Stomach smooth muscle (tissue), 2 donors: ENCODE results near the gene SERPINB4.

Experiments used
- H3K27ac ChIP-seq: one replicate; pipeline ENCODE4 v1.7.0; 2013; ENCODE audit warnings: mild to moderate bottlenecking, low read length, inconsistent platforms
- H3K27me3 ChIP-seq, 2 donors: one replicate each; pipeline ENCODE4 v1.7.0; 2013; ENCODE audit warnings: low read length in 2 of 2; ENCODE audit not compliant: insufficient read depth in 2 of 2, control insufficient read depth in 1 of 2
- H3K36me3 ChIP-seq, 2 donors: one replicate each; pipeline ENCODE4 v1.7.0; 2013; ENCODE audit warnings: low read length in 2 of 2; ENCODE audit not compliant: control insufficient read depth in 2 of 2, insufficient read depth in 2 of 2
- H3K4me1 ChIP-seq: one replicate; pipeline ENCODE4 v1.7.0; 2013; ENCODE audit warnings: low read length; ENCODE audit not compliant: control insufficient read depth, insufficient read depth
- H3K4me3 ChIP-seq, 2 donors: one replicate each; pipeline ENCODE4 v1.7.0; 2013; ENCODE audit warnings: low read length in 2 of 2
- H3K9ac ChIP-seq, 2 donors: one replicate each; pipeline ENCODE4 v1.7.0; 2013; ENCODE audit warnings: low read length in 2 of 2, mild to moderate bottlenecking in 1 of 2
- H3K9me3 ChIP-seq, 2 donors: one replicate each; pipeline ENCODE4 v1.7.0; 2013; ENCODE audit warnings: low read length in 2 of 2; ENCODE audit not compliant: control insufficient read depth in 2 of 2
- donor health status: healthy.
- donor health status: Pancreatic carcinoma.

SERPINB4 gene

GRCh38 chr18:63626431-63626830, 17.6 kb downstream of the SERPINB4 start:
- Histone ChIP-seq H3K27me3 (no peaks in the 10 kb centered on the region), H3K27ac (no peak overlapping the region), H3K4me1 (no peaks in the 10 kb centered on the region), H3K36me3 (no peaks in the 10 kb centered on the region), H3K9ac (no peak overlapping the region), H3K9me3 (peaks cover 6 to 8% of the 10 kb centered on the region in 2 donors), H3K4me3 (no peak overlapping the region)

- Histone ChIP-seq H3K9ac (no peak overlapping the region), H3K9me3 (peaks cover 8 to 9% of the 10 kb centered on the region in 2 donors), H3K27ac (no peak overlapping the region), H3K4me1 (no peaks in the 10 kb centered on the region), H3K36me3 (no peaks in the 10 kb centered on the region), H3K27me3 (no peaks in the 10 kb centered on the region), H3K4me3 (no peak overlapping the region)
Measured at GRCh38 chr18:63624863-63625262, 19.2 kb downstream of the SERPINB4 start.

GRCh38 chr18:63619661-63620060, 24.4 kb downstream of the SERPINB4 start:
- no peak overlapping the region for H3K4me3 ChIP-seq
- H3K4me1 ChIP-seq, result peaks cover 3% of the 10 kb centered on the region
- H3K9ac ChIP-seq, result no peak overlapping the region
- no peaks in the 10 kb centered on the region for H3K27me3 ChIP-seq
- H3K36me3 ChIP-seq, result no peaks in the 10 kb centered on the region
- H3K27ac ChIP-seq, result no peak overlapping the region
- peaks cover 7 to 14% of the 10 kb centered on the region in 2 donors for H3K9me3 ChIP-seq

- H3K4me3 ChIP-seq, result no peak overlapping the region
- no peaks in the 10 kb centered on the region for H3K27me3 ChIP-seq
- peaks cover 3% of the 10 kb centered on the region for H3K4me1 ChIP-seq
- H3K9me3 ChIP-seq, result peaks cover 7 to 11% of the 10 kb centered on the region in 2 donors
- H3K9ac ChIP-seq, result no peak overlapping the region
- H3K27ac ChIP-seq, result no peak overlapping the region
- H3K36me3 ChIP-seq, result no peaks in the 10 kb centered on the region
Measured at GRCh38 chr18:63617915-63618234, 26.2 kb downstream of the SERPINB4 start.

- H3K27me3 ChIP-seq, result no peaks in the 10 kb centered on the region
- H3K9me3 ChIP-seq, result peaks cover 7 to 11% of the 10 kb centered on the region in 2 donors
- no peak overlapping the region for H3K27ac ChIP-seq
- no peak overlapping the region for H3K4me3 ChIP-seq
- H3K4me1 ChIP-seq, result peaks cover 3% of the 10 kb centered on the region
- no peak overlapping the region for H3K9ac ChIP-seq
- no peaks in the 10 kb centered on the region for H3K36me3 ChIP-seq
Measured at GRCh38 chr18:63617049-63617914, 26.8 kb downstream of the SERPINB4 start.

GRCh38 chr18:63613420-63613819, 30.6 kb downstream of the SERPINB4 start:
- Histone ChIP-seq H3K4me1 (peaks cover 3% of the 10 kb centered on the region), H3K4me3 (no peak overlapping the region), H3K9ac (no peak overlapping the region), H3K9me3 (no peaks in the 10 kb centered on the region), H3K27ac (no peak overlapping the region), H3K27me3 (no peaks in the 10 kb centered on the region), H3K36me3 (no peaks in the 10 kb centered on the region)

GRCh38 chr18:63606526-63606925, 37.5 kb downstream of the SERPINB4 start:
- no peak overlapping the region for H3K9ac ChIP-seq
- H3K9me3 ChIP-seq, result no peaks in the 10 kb centered on the region
- no peaks in the 10 kb centered on the region for H3K4me1 ChIP-seq
- H3K36me3 ChIP-seq, result no peaks in the 10 kb centered on the region
- H3K4me3 ChIP-seq, result no peak overlapping the region
- H3K27ac ChIP-seq, result peak overlapping the region; percentile 19
- no peaks in the 10 kb centered on the region for H3K27me3 ChIP-seq

GRCh38 chr18:63604791-63605567, 39.1 kb downstream of the SERPINB4 start:
- Histone ChIP-seq H3K4me1 (no peaks in the 10 kb centered on the region), H3K9ac (no peak overlapping the region), H3K27me3 (no peaks in the 10 kb centered on the region), H3K4me3 (no peak overlapping the region), H3K36me3 (no peaks in the 10 kb centered on the region), H3K9me3 (no peaks in the 10 kb centered on the region), H3K27ac (no peak overlapping the region)

- H3K4me3 ChIP-seq, result no peak overlapping the region
- no peaks in the 10 kb centered on the region for H3K4me1 ChIP-seq
- no peak overlapping the region for H3K27ac ChIP-seq
- H3K9ac ChIP-seq, result no peak overlapping the region
- no peaks in the 10 kb centered on the region for H3K27me3 ChIP-seq
- H3K36me3 ChIP-seq, result no peaks in the 10 kb centered on the region
- no peaks in the 10 kb centered on the region for H3K9me3 ChIP-seq
Measured at GRCh38 chr18:63603772-63604171, 40.3 kb downstream of the SERPINB4 start.

- no peaks in the 10 kb centered on the region for H3K4me1 ChIP-seq
- no peaks in the 10 kb centered on the region for H3K27me3 ChIP-seq
- no peak overlapping the region for H3K9ac ChIP-seq
- H3K9me3 ChIP-seq, result no peaks in the 10 kb centered on the region
- no peak overlapping the region for H3K4me3 ChIP-seq
- H3K36me3 ChIP-seq, result no peaks in the 10 kb centered on the region
- no peak overlapping the region for H3K27ac ChIP-seq
Measured at GRCh38 chr18:63603355-63603754, 40.7 kb downstream of the SERPINB4 start.

GRCh38 chr18:63596964-63597363, 47.1 kb downstream of the SERPINB4 start:
- Histone ChIP-seq H3K4me3 (no peak overlapping the region), H3K27ac (no peak overlapping the region), H3K36me3 (no peaks in the 10 kb centered on the region), H3K9ac (no peak overlapping the region), H3K27me3 (no peaks in the 10 kb centered on the region), H3K9me3 (no peaks in the 10 kb centered on the region), H3K4me1 (no peaks in the 10 kb centered on the region)
